Measurements from ENCODE around the gene SV2B.

SV2B gene

GRCh38 chr15:91196127-91196526, 96.1 kb downstream of the SV2B start:
- H3K4me3 ChIP-seq (ENCODE audit: low read depth, low read length) = no peak overlapping the region
- TF ChIP-seq, protein P1, sequence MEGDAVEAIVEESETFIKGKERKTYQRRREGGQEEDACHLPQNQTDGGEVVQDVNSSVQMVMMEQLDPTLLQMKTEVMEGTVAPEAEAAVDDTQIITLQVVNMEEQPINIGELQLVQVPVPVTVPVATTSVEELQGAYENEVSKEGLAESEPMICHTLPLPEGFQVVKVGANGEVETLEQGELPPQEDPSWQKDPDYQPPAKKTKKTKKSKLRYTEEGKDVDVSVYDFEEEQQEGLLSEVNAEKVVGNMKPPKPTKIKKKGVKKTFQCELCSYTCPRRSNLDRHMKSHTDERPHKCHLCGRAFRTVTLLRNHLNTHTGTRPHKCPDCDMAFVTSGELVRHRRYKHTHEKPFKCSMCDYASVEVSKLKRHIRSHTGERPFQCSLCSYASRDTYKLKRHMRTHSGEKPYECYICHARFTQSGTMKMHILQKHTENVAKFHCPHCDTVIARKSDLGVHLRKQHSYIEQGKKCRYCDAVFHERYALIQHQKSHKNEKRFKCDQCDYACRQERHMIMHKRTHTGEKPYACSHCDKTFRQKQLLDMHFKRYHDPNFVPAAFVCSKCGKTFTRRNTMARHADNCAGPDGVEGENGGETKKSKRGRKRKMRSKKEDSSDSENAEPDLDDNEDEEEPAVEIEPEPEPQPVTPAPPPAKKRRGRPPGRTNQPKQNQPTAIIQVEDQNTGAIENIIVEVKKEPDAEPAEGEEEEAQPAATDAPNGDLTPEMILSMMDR (IDR thresholded peaks at IDR 0.05; ENCODE audit: insufficient read depth, low read depth, low read length, missing control alignments) = no peak
- DNase-seq (ENCODE audit: low read depth) = no peak

DNA sequence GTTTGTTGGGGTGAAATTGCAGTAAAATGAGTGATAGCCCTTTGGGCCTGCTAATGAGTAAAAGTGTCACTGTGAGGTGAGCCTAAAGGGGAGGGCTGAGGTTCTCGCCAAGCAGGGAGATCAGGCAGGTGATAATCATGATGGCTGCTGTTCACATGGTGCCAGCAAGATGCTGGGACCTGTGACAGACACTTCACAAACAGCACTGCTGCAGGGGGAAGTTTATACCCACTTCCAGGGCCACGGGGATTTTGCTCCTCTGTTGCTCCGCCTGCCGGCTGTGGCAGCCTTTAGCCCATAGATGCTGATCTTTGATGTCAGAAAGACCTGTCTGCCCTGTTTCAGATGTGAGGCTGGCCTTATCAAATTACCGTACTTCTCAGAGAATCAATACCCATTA, 96.7 kb downstream of the SV2B start:
- TF ChIP-seq, protein P1 (IDR thresholded peaks at IDR 0.05; ENCODE audit: insufficient read depth, low read depth, low read length, missing control alignments) = peak; percentile 17

GRCh38 chr15:91199511-91199910, 99.5 kb downstream of the SV2B start:
- no peak for DNase-seq (ENCODE audit: low read depth)
- H3K4me3 ChIP-seq (ENCODE audit: low read depth, low read length) = no peak overlapping the region
- TF ChIP-seq, protein P1 (IDR thresholded peaks at IDR 0.05; ENCODE audit: insufficient read depth, low read depth, low read length, missing control alignments) = no peak

More for the DNA sequence above, 96.7 kb downstream of the SV2B start:
- peak; percentile 32 for DNase-seq (ENCODE audit: low read depth)
- H3K4me3 ChIP-seq (ENCODE audit: low read depth, low read length) = no peak overlapping the region

GRCh38 chr15:91200101-91200754, 100.2 kb downstream of the SV2B start:
- TF ChIP-seq, protein P1 (IDR thresholded peaks at IDR 0.05; ENCODE audit: insufficient read depth, low read depth, low read length, missing control alignments) = no peak
- no peak overlapping the region for H3K4me3 ChIP-seq (ENCODE audit: low read depth, low read length)
- DNase-seq (ENCODE audit: low read depth) = no peak

DNA sequence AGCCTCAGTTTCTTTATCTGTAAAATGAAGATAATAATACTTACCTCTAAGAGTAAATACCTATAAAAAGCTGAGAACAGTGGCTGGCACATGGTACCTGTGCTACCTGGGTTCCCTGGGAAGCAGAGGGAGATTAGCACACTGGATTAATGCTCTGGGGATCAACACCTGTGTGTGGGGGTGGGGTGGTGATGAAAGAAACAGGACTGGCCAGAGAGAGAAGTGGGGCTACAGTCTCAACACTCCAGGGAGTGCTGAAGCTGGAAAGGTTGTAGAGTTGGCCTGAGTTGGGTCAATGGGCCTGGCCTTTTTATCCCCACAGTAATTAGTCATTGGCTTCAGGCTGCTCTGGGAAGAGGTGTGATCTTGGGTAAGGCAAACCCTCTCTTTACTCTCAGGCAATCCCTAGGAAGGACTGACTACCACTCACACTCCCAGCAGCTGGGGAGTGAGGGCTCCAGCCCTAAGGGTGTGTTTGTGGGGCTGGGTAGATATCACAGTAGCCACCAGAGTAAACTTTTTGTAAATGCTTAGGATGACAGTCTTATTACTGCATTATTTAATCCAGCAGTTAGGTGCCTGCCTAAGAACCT, 102.5 kb downstream of the SV2B start:
- TF ChIP-seq, protein P1 (IDR thresholded peaks at IDR 0.05; ENCODE audit: insufficient read depth, low read depth, low read length, missing control alignments) = no peak
- no peak overlapping the region for H3K4me3 ChIP-seq (ENCODE audit: low read depth, low read length)

GRCh38 chr15:91203619-91204203, 103.7 kb downstream of the SV2B start:
- DNase-seq (ENCODE audit: low read depth) = no peak
- no peak overlapping the region for H3K4me3 ChIP-seq (ENCODE audit: low read depth, low read length)
- TF ChIP-seq, protein P1 (IDR thresholded peaks at IDR 0.05; ENCODE audit: insufficient read depth, low read depth, low read length, missing control alignments) = no peak

More for the DNA sequence above, 102.5 kb downstream of the SV2B start:
- DNase-seq (ENCODE audit: low read depth) = no peak
